Measurements from ENCODE around the gene PRKAG2. TPM values are rescaled to one million over a fixed set of nuclear protein-coding genes. Genes with fewer than 3 reads are reported as not detected.

Gene PRKAG2
- total RNA-seq, 1 donor from 2014 or later: 17.9 TPM

DNA sequence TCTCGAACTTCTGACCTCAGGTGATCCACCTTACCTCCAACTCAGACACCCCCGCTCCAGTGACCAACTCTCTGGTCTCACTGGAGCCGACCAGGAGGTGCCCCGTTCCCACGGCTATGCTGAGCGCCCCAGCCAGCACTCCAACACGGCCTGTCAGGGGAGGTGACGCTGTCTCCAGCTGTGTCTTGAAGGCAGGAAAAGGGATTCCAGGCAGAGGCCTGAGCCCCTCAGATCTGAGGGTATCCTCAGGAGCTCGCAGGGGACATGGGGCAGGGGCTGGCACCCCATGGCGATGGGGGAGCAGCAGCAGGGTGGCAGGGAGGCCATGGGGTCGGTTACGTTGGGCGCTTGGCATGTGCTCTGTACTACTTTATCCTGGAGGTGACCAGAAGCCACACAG is 262.9 kb downstream of the PRKAG2 start:
- Mint-ChIP-seq H3K9me3 (no peaks in the 10 kb centered on the region), H3K27me3 (no peaks in the 10 kb centered on the region), H3K27ac (no peak overlapping the region), H3K36me3 (no peaks in the 10 kb centered on the region), H3K4me3 (no peak overlapping the region), H3K4me1 (ENCODE audit: unreplicated experiment) (peaks cover 4% of the 10 kb centered on the region)
- DNase-seq (ENCODE audit: extremely low spot score, unreplicated experiment): no peak
- TF ChIP-seq, protein P1, sequence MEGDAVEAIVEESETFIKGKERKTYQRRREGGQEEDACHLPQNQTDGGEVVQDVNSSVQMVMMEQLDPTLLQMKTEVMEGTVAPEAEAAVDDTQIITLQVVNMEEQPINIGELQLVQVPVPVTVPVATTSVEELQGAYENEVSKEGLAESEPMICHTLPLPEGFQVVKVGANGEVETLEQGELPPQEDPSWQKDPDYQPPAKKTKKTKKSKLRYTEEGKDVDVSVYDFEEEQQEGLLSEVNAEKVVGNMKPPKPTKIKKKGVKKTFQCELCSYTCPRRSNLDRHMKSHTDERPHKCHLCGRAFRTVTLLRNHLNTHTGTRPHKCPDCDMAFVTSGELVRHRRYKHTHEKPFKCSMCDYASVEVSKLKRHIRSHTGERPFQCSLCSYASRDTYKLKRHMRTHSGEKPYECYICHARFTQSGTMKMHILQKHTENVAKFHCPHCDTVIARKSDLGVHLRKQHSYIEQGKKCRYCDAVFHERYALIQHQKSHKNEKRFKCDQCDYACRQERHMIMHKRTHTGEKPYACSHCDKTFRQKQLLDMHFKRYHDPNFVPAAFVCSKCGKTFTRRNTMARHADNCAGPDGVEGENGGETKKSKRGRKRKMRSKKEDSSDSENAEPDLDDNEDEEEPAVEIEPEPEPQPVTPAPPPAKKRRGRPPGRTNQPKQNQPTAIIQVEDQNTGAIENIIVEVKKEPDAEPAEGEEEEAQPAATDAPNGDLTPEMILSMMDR (conservative IDR thresholded peaks at IDR 0.05): no peak

GRCh38 chr7:151611878-151612277 is 265.0 kb downstream of the PRKAG2 start:
- TF ChIP-seq, protein P1 (conservative IDR thresholded peaks at IDR 0.05): no peak
- no peak overlapping the region for H3K4me3 Mint-ChIP-seq
- no peak for DNase-seq (ENCODE audit: extremely low spot score, unreplicated experiment)
- no peaks in the 10 kb centered on the region for H3K9me3 Mint-ChIP-seq
- H3K4me1 Mint-ChIP-seq (ENCODE audit: unreplicated experiment): peaks cover 8% of the 10 kb centered on the region
- H3K27ac Mint-ChIP-seq: no peak overlapping the region
- H3K27me3 Mint-ChIP-seq: no peaks in the 10 kb centered on the region
- H3K36me3 Mint-ChIP-seq: no peaks in the 10 kb centered on the region

DNA sequence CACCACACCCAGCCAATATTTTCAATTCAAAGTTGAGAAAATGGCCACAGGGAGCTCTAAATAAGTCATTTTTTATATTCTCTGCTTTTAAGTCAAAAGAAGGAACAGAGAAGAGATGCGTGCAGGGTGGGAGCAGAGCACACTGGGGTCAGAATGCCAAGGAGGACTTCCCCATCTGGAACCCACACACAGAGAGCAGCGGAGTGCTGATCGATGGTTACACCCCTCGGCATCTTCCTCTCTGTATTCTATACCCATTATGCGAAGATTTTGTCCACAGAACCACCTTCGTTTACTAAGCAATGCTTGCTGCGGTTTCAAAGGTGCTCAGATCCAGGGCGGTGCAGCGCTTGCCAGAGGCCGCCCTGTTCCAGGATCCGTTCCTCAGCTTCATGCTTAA is 265.9 kb downstream of the PRKAG2 start:
- H3K4me3 Mint-ChIP-seq: no peak overlapping the region
- no peak overlapping the region for H3K27ac Mint-ChIP-seq
- H3K27me3 Mint-ChIP-seq: no peaks in the 10 kb centered on the region
- H3K36me3 Mint-ChIP-seq: no peaks in the 10 kb centered on the region
- DNase-seq (ENCODE audit: extremely low spot score, unreplicated experiment): no peak
- peaks cover 4% of the 10 kb centered on the region for H3K4me1 Mint-ChIP-seq (ENCODE audit: unreplicated experiment)
- H3K9me3 Mint-ChIP-seq: no peaks in the 10 kb centered on the region
- TF ChIP-seq, protein P1 (conservative IDR thresholded peaks at IDR 0.05): no peak

- DNase-seq (ENCODE audit: extremely low spot score, unreplicated experiment): no peak
- H3K27me3 Mint-ChIP-seq: no peaks in the 10 kb centered on the region
- H3K36me3 Mint-ChIP-seq: peaks cover 4% of the 10 kb centered on the region
- TF ChIP-seq, protein P1 (conservative IDR thresholded peaks at IDR 0.05): no peak
- H3K27ac Mint-ChIP-seq: peak overlapping the region; percentile 22
- peaks cover 4% of the 10 kb centered on the region for H3K4me1 Mint-ChIP-seq (ENCODE audit: unreplicated experiment)
- H3K9me3 Mint-ChIP-seq: no peaks in the 10 kb centered on the region
- H3K4me3 Mint-ChIP-seq: no peak overlapping the region
These were observed 268.8 kb downstream of the PRKAG2 start for GRCh38 chr7:151608031-151608551.

- TF ChIP-seq, protein P1 (conservative IDR thresholded peaks at IDR 0.05): no peak
- no peak for DNase-seq (ENCODE audit: extremely low spot score, unreplicated experiment)
- H3K27me3 Mint-ChIP-seq: no peaks in the 10 kb centered on the region
- peaks cover 4% of the 10 kb centered on the region for H3K36me3 Mint-ChIP-seq
- no peak overlapping the region for H3K4me3 Mint-ChIP-seq
- peaks cover 4% of the 10 kb centered on the region for H3K4me1 Mint-ChIP-seq (ENCODE audit: unreplicated experiment)
- no peaks in the 10 kb centered on the region for H3K9me3 Mint-ChIP-seq
- no peak overlapping the region for H3K27ac Mint-ChIP-seq
These were observed 269.4 kb downstream of the PRKAG2 start for GRCh38 chr7:151607464-151607867.

GRCh38 chr7:151603951-151604350 is 273.0 kb downstream of the PRKAG2 start:
- Mint-ChIP-seq H3K4me3 (no peak overlapping the region), H3K27me3 (no peaks in the 10 kb centered on the region), H3K27ac (no peak overlapping the region), H3K4me1 (ENCODE audit: unreplicated experiment) (peaks cover 19% of the 10 kb centered on the region), H3K36me3 (peaks cover 4% of the 10 kb centered on the region), H3K9me3 (no peaks in the 10 kb centered on the region)
- no peak for DNase-seq (ENCODE audit: extremely low spot score, unreplicated experiment)
- TF ChIP-seq, protein P1 (conservative IDR thresholded peaks at IDR 0.05): no peak

Measured in type B pancreatic cell (in vitro differentiated cells).